Embryonic facial prominence (tissue), 1 donor: ENCODE data around the gene ZNF275.
"Not testable (repeated sequence)": the region's sequence is repeated elsewhere in the genome, so short reads cannot be mapped to it uniquely, and the experiment has no call there.

Experiments
- DNase-seq: peaks from one replicate; pipeline ENCODE4 v3.0.0-alpha.2; 2016; ENCODE audit errors: extremely low spot score

Gene ZNF275

GRCh38 chrX:153333821-153334653 lies at the start of gene ZNF275:
Gene ZNF275 (plus strand): TSS chrX:153334153. CDS start chrX:153336680, 2,527 bp downstream.
- DNase-seq, result peak; percentile 18

GRCh38 chrX:153285678-153286077 lies 48.3 kb upstream of the ZNF275 start:
- DNase-seq, result not testable (repeated sequence)

- DNase-seq, result not testable (repeated sequence)
These were observed 45.1 kb upstream of the ZNF275 start for GRCh38 chrX:153288807-153289206.

GRCh38 chrX:153293485-153294071 lies 40.4 kb upstream of the ZNF275 start:
- not testable (repeated sequence) for DNase-seq

GRCh38 chrX:153297376-153297775 lies 36.6 kb upstream of the ZNF275 start:
- DNase-seq, result no peak

- no peak for DNase-seq
These were observed 34.1 kb upstream of the ZNF275 start for GRCh38 chrX:153299855-153300254.

GRCh38 chrX:153301746-153302145 lies 32.2 kb upstream of the ZNF275 start:
- DNase-seq, result no peak

- DNase-seq, result no peak
These were observed 31.2 kb upstream of the ZNF275 start for GRCh38 chrX:153302796-153303195.

- DNase-seq, result no peak
These were observed 30.4 kb upstream of the ZNF275 start for GRCh38 chrX:153303276-153304262.

GRCh38 chrX:153304988-153305736 lies 28.8 kb upstream of the ZNF275 start:
- DNase-seq, result no peak

GRCh38 chrX:153305972-153306371 lies 28.0 kb upstream of the ZNF275 start:
- DNase-seq, result no peak

- no peak for DNase-seq
These were observed 27.3 kb upstream of the ZNF275 start for GRCh38 chrX:153306527-153307115.

GRCh38 chrX:153307276-153308178 lies 26.4 kb upstream of the ZNF275 start:
- no peak for DNase-seq

- DNase-seq, result no peak
These were observed 23.1 kb upstream of the ZNF275 start for GRCh38 chrX:153310901-153311300.

GRCh38 chrX:153312041-153312440 lies 21.9 kb upstream of the ZNF275 start:
- no peak for DNase-seq

GRCh38 chrX:153312842-153313241 lies 21.1 kb upstream of the ZNF275 start:
- no peak for DNase-seq

- DNase-seq, result no peak
These were observed 16.6 kb upstream of the ZNF275 start for GRCh38 chrX:153317306-153317705.

- DNase-seq, result no peak
These were observed 15.8 kb upstream of the ZNF275 start for GRCh38 chrX:153317996-153318722.

- no peak for DNase-seq
These were observed 15.1 kb upstream of the ZNF275 start for GRCh38 chrX:153318811-153319210.
